GM21423 (cell line): ENCODE measurements around the gene C1orf167.

Experiments used
- ATAC-seq: cut with Tn5 transposase; IDR thresholded peaks from one replicate; pipeline ENCODE4 v1.9.1; 2021; ENCODE audit warnings: mild to moderate bottlenecking, moderate library complexity; ENCODE audit not compliant: unreplicated experiment

C1orf167 gene

GRCh38 chr1:11735854-11736745 lies 25.9 kb upstream of the C1orf167 start, which contains the start of gene AGTRAP:
TSS of gene AGTRAP (plus strand) at chr1:11736136. CDS start at chr1:11736209, 73 bp downstream.
- ATAC-seq, result peak; percentile 44

- no peak for ATAC-seq
Measured at GRCh38 chr1:11736746-11737639, 25.0 kb upstream of the C1orf167 start.

- no peak for ATAC-seq
Measured at GRCh38 chr1:11738096-11738495, 23.9 kb upstream of the C1orf167 start.

- ATAC-seq, result no peak
Measured at GRCh38 chr1:11738783-11739182, 23.2 kb upstream of the C1orf167 start.

GRCh38 chr1:11740258-11741192 lies 21.5 kb upstream of the C1orf167 start:
- no peak for ATAC-seq

- no peak for ATAC-seq
Measured at GRCh38 chr1:11741482-11741881, 20.5 kb upstream of the C1orf167 start.

GRCh38 chr1:11741919-11742558 lies 20.0 kb upstream of the C1orf167 start:
- ATAC-seq, result no peak

- ATAC-seq, result no peak
Measured at GRCh38 chr1:11744287-11744686, 17.7 kb upstream of the C1orf167 start.

- ATAC-seq, result no peak
Measured at GRCh38 chr1:11746092-11746491, 15.9 kb upstream of the C1orf167 start.

GRCh38 chr1:11746795-11747487 lies 15.1 kb upstream of the C1orf167 start:
- no peak for ATAC-seq

GRCh38 chr1:11748294-11749202 lies 13.4 kb upstream of the C1orf167 start:
- ATAC-seq, result no peak

GRCh38 chr1:11749203-11749689 lies 12.7 kb upstream of the C1orf167 start:
- peak; percentile 69 for ATAC-seq

- no peak for ATAC-seq
Measured at GRCh38 chr1:11749996-11750395, 12.0 kb upstream of the C1orf167 start.

GRCh38 chr1:11751087-11751486 lies 10.9 kb upstream of the C1orf167 start:
- ATAC-seq, result no peak

GRCh38 chr1:11752359-11753088 lies 9.5 kb upstream of the C1orf167 start:
- no peak for ATAC-seq

GRCh38 chr1:11753555-11754208 lies 8.3 kb upstream of the C1orf167 start:
- ATAC-seq, result no peak

- ATAC-seq, result no peak
Measured at GRCh38 chr1:11757047-11757446, 4.9 kb upstream of the C1orf167 start.
